Measurements from ENCODE around the gene AQP10.

DNA sequence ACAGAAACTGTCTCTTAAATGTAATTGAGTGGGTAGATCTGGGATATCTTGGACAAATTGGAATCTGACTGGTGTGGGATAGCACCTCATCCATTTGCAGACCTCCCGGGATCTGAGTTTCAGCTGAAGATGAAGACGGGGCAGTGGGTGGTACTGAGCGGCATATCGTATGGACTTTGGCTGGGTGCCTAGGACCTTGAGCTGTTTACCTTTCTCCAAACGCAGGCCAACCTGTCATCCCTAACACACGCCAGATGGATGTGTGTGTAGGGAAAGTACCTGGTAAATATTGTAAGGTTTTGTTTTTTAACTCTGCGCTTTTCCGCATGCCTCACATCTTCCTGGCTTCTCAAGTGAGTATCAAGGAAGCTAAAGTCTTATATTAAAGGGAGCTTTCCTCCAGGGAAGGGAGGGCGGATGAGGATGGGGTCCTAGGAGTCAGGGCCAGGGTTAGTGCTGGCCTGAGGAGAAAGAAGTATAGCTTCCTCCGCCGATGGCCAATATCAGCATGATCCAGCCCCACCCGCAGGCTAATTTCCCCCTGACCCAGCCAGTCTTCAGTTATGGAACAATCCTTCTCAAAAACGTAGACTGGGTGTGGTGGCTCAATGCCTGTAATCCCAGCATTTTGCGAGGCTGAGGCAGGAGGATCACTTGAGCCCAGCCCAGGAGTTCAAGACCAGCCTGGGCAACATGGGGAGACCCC lies 30.6 kb downstream of the AQP10 start:
- TF ChIP-seq EP300 (IDR thresholded peaks at IDR 0.05; ENCODE audit: borderline replicate concordance in 1 of 2, low read depth in 1 of 2, low read length in 1 of 2) (no peak), CTCF (IDR thresholded peaks at IDR 0.05) (no peak), RXRA (IDR thresholded peaks at IDR 0.05; ENCODE audit: borderline replicate concordance, low read depth) (no peak), ZBTB33 (IDR thresholded peaks at IDR 0.05; ENCODE audit: borderline replicate concordance, low read depth) (no peak), ELF1 (IDR thresholded peaks at IDR 0.05) (no peak), NRF1 (IDR thresholded peaks at IDR 0.05; ENCODE audit: low read depth, low read length) (no peak), TAF1 (IDR thresholded peaks at IDR 0.05; ENCODE audit: borderline replicate concordance, low read depth, low read length) (no peak), RFX5 (IDR thresholded peaks at IDR 0.05; ENCODE audit: low read length) (no peak), GABPA (IDR thresholded peaks at IDR 0.05; ENCODE audit: low read depth) (no peak), MAX (IDR thresholded peaks at IDR 0.05; ENCODE audit: low read depth) (no peak), YY1 (IDR thresholded peaks at IDR 0.05; ENCODE audit: low read depth) (no peak), RAD21 (IDR thresholded peaks at IDR 0.05; ENCODE audit: low read length) (no peak)
- TF ChIP-seq, protein P1, sequence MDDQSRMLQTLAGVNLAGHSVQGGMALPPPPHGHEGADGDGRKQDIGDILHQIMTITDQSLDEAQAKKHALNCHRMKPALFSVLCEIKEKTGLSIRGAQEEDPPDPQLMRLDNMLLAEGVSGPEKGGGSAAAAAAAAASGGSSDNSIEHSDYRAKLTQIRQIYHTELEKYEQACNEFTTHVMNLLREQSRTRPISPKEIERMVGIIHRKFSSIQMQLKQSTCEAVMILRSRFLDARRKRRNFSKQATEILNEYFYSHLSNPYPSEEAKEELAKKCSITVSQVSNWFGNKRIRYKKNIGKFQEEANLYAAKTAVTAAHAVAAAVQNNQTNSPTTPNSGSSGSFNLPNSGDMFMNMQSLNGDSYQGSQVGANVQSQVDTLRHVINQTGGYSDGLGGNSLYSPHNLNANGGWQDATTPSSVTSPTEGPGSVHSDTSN (IDR thresholded peaks at IDR 0.05), result no peak
